Lung (tissue), 12 donors: ENCODE data around the gene SELL. TPM values are rescaled to one million over a fixed set of nuclear protein-coding genes. Genes with fewer than 3 reads are reported as not detected.

Source experiments
- ATAC-seq: fragments of 200-7000 bp; cut with Tn5 transposase; one replicate; pipeline ENCODE4 v1.9.1; 2020; ENCODE audit warnings: moderate number of reproducible peaks; ENCODE audit not compliant: insufficient read depth, low FRiP score
- DNase-seq, 3 donors: peaks; one replicate each; pipeline ENCODE4 v3.0.0-alpha.2; 2013 to 2017
- H3K27ac ChIP-seq, 2 donors: one replicate each; pipeline ENCODE4 v1.5.1; 2013; ENCODE audit warnings: mild to moderate bottlenecking in 2 of 2, moderate library complexity in 2 of 2, control low read depth in 1 of 2, inconsistent platforms in 1 of 2, low read depth in 1 of 2, low read length in 1 of 2
- H3K27me3 ChIP-seq, 3 donors: one replicate each; pipeline ENCODE4 v1.5.1; 2013; ENCODE audit warnings: low read length in 2 of 3; ENCODE audit not compliant: control insufficient read depth in 3 of 3, insufficient read depth in 3 of 3
- H3K36me3 ChIP-seq, 4 donors: one replicate each; pipeline ENCODE4 v1.5.1; 2013; ENCODE audit warnings: low read length in 4 of 4, mild to moderate bottlenecking in 1 of 4, moderate library complexity in 1 of 4; ENCODE audit not compliant: control insufficient read depth in 4 of 4, insufficient read depth in 4 of 4
- H3K4me1 ChIP-seq, 5 donors: one replicate each; pipeline ENCODE4 v1.5.1; 2013; ENCODE audit warnings: low read length in 5 of 5, mild to moderate bottlenecking in 2 of 5, moderate library complexity in 1 of 5; ENCODE audit not compliant: control insufficient read depth in 5 of 5, insufficient read depth in 5 of 5
- H3K4me3 ChIP-seq: one replicate; pipeline ENCODE4 v1.5.1; 2013; ENCODE audit warnings: mild to moderate bottlenecking, control low read depth, moderate library complexity
- H3K9ac ChIP-seq, 2 donors: one replicate each; pipeline ENCODE4 v1.5.1; 2013; ENCODE audit warnings: low read length in 2 of 2, control low read depth in 1 of 2; ENCODE audit not compliant: insufficient read depth in 1 of 2
- H3K9me3 ChIP-seq, 4 donors: one replicate each; pipeline ENCODE4 v1.5.1; 2013; ENCODE audit warnings: low read length in 3 of 4, mild to moderate bottlenecking in 1 of 4, moderate library complexity in 1 of 4; ENCODE audit not compliant: control insufficient read depth in 4 of 4, insufficient read depth in 3 of 4
- WGBS, 2 donors: extraction: QIAGEN DNeasy Blood & Tissue Kit; methylation state at CpG; one replicate each; pipeline ENCODE4 v1.1.7; 2013; 5-methylcytosine and 5-hydroxymethylcytosine counted together
- polyA plus RNA-seq, 2 donors: library from polyadenylated mRNA; stranded (reverse); fragments of 200-250 nt; gene quantifications; one replicate each; pipeline ENCODE4 v1.2.1, GENCODE V29; 2013
- total RNA-seq, 2 donors: library from RNA; depleted of rRNA in 1 of 2; stranded (reverse); fragments of >200 nt in 1 of 2; gene quantifications; one replicate each; pipeline ENCODE4 v1.2.1, GENCODE V29; 2014 to 2021
- TF ChIP-seq, protein P1 (sequence below): IDR thresholded peaks from 2 replicates; pipeline ENCODE4 v1.5.1; 2012; ENCODE audit warnings: mild to moderate bottlenecking; ENCODE audit errors: control extremely low read depth, extremely low read depth
- donor health status: control.
- donor health status: control.
- donor health status: Bipolar disorder and iron deficiency.
- donor health status: healthy.
- donor health status: DM: yes; HTN: yes; CAD: no.

SELL gene
- total and polyA plus RNA-seq, 4 donors, result 3.6 to 143 (median 18.9) TPM

DNA sequence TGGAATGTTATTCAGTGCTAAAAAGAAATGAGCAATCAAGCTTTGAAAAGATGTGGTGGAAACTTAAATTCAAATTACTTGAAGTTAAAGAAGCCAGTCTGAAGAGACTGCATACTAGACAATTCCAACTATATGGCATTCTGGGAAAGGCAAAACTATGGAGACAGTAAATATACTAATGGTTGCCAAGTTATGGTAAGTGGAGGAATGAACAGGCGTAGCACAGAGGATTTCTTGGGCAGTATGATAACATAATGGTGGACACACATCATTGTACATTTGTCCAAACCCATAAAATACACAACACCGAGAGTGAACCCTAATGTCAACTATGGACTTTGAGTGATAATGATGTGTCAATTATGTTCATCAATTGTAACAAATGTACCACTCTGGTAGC, 60.4 kb downstream of the SELL start:
- Histone ChIP-seq H3K4me1 (peaks cover 0 to 1% (median 0%) of the 10 kb centered on the region in 5 donors), H3K27ac (no peak overlapping the region), H3K9me3 (peaks cover 0 to 1% (median 0%) of the 10 kb centered on the region in 4 donors), H3K36me3 (no peaks in the 10 kb centered on the region), H3K27me3 (no peaks in the 10 kb centered on the region), H3K4me3 (no peak overlapping the region), H3K9ac (no peak overlapping the region)
- DNase-seq (no peak), ATAC-seq (no peak)
- whole genome bisulfite sequencing, 2 donors, result 81 to 95% methylated on average over 2 of the region's 2 CpGs
- TF ChIP-seq, protein P1, sequence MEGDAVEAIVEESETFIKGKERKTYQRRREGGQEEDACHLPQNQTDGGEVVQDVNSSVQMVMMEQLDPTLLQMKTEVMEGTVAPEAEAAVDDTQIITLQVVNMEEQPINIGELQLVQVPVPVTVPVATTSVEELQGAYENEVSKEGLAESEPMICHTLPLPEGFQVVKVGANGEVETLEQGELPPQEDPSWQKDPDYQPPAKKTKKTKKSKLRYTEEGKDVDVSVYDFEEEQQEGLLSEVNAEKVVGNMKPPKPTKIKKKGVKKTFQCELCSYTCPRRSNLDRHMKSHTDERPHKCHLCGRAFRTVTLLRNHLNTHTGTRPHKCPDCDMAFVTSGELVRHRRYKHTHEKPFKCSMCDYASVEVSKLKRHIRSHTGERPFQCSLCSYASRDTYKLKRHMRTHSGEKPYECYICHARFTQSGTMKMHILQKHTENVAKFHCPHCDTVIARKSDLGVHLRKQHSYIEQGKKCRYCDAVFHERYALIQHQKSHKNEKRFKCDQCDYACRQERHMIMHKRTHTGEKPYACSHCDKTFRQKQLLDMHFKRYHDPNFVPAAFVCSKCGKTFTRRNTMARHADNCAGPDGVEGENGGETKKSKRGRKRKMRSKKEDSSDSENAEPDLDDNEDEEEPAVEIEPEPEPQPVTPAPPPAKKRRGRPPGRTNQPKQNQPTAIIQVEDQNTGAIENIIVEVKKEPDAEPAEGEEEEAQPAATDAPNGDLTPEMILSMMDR, result no peak

DNA sequence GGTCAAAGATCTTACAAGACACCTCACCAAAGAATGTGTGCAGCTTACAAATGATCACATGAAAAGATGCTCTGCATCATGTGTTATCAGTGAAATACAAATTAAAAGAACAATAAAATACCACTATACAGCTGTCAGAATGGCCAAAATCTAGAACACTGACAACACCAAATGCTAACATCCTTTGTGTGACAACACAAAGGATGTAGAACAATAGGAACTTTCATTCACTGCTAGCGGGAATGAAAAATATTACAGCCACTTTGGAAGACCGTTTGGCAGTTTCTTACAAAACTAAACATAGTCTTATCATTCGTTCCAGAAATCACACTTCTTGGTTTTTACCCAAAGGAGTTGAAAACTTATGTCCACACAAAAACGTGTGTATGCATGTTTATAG, 60.9 kb downstream of the SELL start:
- no peak overlapping the region for H3K4me3 ChIP-seq
- WGBS, 2 donors, result 43 to 60% methylated on average over 4 of the region's 4 CpGs
- H3K36me3 ChIP-seq, result no peaks in the 10 kb centered on the region
- H3K27ac ChIP-seq, result no peak overlapping the region
- peaks cover 0 to 1% (median 0%) of the 10 kb centered on the region in 5 donors for H3K4me1 ChIP-seq
- TF ChIP-seq, protein P1, result no peak
- no peaks in the 10 kb centered on the region for H3K27me3 ChIP-seq
- ATAC-seq (no peak), DNase-seq (no peak)
- no peak overlapping the region for H3K9ac ChIP-seq
- H3K9me3 ChIP-seq, result no peaks in the 10 kb centered on the region

DNA sequence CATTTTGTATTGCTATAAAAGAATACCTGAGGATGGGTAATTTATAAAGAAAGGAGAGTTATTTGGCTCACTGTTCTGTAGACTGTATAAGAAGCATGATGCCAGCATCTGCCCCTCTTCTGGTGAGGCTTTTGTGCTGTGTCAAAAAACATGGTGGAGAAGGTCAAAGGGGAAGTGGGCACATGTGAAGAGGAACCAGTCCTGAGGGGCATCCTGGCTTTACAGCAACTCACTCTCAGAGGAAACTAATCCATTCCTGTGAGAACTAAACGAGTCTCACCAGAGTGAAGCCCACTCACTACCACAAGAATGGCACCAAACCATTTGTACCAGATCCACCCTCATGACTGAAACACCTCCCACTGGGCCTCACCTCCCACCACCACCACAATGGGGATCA, 62.7 kb downstream of the SELL start:
- TF ChIP-seq, protein P1, result no peak
- Histone ChIP-seq H3K27me3 (no peaks in the 10 kb centered on the region), H3K36me3 (no peaks in the 10 kb centered on the region), H3K27ac (no peak overlapping the region), H3K4me3 (no peak overlapping the region), H3K4me1 (no peaks in the 10 kb centered on the region), H3K9me3 (no peaks in the 10 kb centered on the region), H3K9ac (no peak overlapping the region)
- no peak for ATAC-seq
- 39 to 61% methylated on average over 1 of the region's 1 CpG for WGBS, 2 donors
- no peak for DNase-seq

DNA sequence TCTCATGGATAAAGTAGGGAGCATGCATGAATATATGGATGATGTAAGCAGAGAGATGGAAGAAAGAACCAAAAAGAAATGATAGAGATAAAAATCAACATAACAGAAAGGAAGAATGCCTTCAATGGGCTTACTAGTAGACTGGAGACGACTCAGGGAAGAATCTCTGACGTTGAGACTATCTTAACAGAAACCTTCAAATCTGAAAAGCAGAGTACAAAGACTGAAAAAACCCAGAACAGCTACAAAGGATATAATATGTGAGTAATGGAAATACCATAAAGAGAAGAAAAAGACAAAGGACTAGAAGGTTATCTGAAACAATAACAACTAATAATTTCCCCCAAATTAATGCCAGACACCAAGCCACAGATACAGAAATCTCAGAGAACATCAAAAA, 63.2 kb downstream of the SELL start:
- Histone ChIP-seq H3K9ac (no peak overlapping the region), H3K9me3 (no peaks in the 10 kb centered on the region), H3K27me3 (no peaks in the 10 kb centered on the region), H3K36me3 (no peaks in the 10 kb centered on the region), H3K27ac (no peak overlapping the region), H3K4me3 (no peak overlapping the region), H3K4me1 (no peaks in the 10 kb centered on the region)
- 78 to 96% methylated on average over 2 of the region's 2 CpGs for WGBS, 2 donors
- DNase-seq (no peak), ATAC-seq (no peak)
- TF ChIP-seq, protein P1, result no peak
